ENCODE data around the gene ARFGAP2.

Gene ARFGAP2

GRCh38 chr11:47148270-47148669, 28.4 kb downstream of the ARFGAP2 start:
- H3K4me2 ChIP-seq = no peak overlapping the region
- no peak overlapping the region for H3K4me3 ChIP-seq (IDR thresholded peaks at IDR 0.05; ENCODE audit: insufficient read depth, low read depth, low read length)
- TF ChIP-seq CTCF (conservative IDR thresholded peaks at IDR 0.05; ENCODE audit: low read depth, low read length) = no peak
- H3K4me1 ChIP-seq (ENCODE audit: low read depth, poor library complexity, severe bottlenecking) = no peaks in the 10 kb centered on the region
- no peaks in the 10 kb centered on the region for H3K27me3 ChIP-seq (ENCODE audit: insufficient read depth, low read depth)
- H3K36me3 ChIP-seq (ENCODE audit: insufficient read depth) = no peaks in the 10 kb centered on the region
- no peak overlapping the region for H2AFZ ChIP-seq (ENCODE audit: low read depth)
- no peak overlapping the region for H3K9ac ChIP-seq
- no peak overlapping the region for H3K27ac ChIP-seq
- no peaks in the 10 kb centered on the region; the same call in 1 of the 2 replicates for H4K20me1 ChIP-seq (ENCODE audit: insufficient read depth)
- no peaks in the 10 kb centered on the region for H3K79me2 ChIP-seq (ENCODE audit: insufficient read depth, low read depth)

GRCh38 chr11:47147681-47148080, 29.0 kb downstream of the ARFGAP2 start:
- H3K36me3 ChIP-seq (ENCODE audit: insufficient read depth) = no peaks in the 10 kb centered on the region
- H4K20me1 ChIP-seq (ENCODE audit: insufficient read depth) = no peaks in the 10 kb centered on the region; the same call in 1 of the 2 replicates
- H3K27me3 ChIP-seq (ENCODE audit: insufficient read depth, low read depth) = no peaks in the 10 kb centered on the region
- H3K4me3 ChIP-seq (IDR thresholded peaks at IDR 0.05; ENCODE audit: insufficient read depth, low read depth, low read length) = no peak overlapping the region
- H3K27ac ChIP-seq = no peak overlapping the region
- no peaks in the 10 kb centered on the region for H3K4me1 ChIP-seq (ENCODE audit: low read depth, poor library complexity, severe bottlenecking)
- no peak overlapping the region for H3K9ac ChIP-seq
- H3K79me2 ChIP-seq (ENCODE audit: insufficient read depth, low read depth) = no peaks in the 10 kb centered on the region
- TF ChIP-seq CTCF (conservative IDR thresholded peaks at IDR 0.05; ENCODE audit: low read depth, low read length) = no peak
- no peak overlapping the region for H3K4me2 ChIP-seq
- H2AFZ ChIP-seq (ENCODE audit: low read depth) = no peak overlapping the region

- Histone ChIP-seq H3K36me3 (ENCODE audit: insufficient read depth) (no peaks in the 10 kb centered on the region), H3K4me3 (IDR thresholded peaks at IDR 0.05; ENCODE audit: insufficient read depth, low read depth, low read length) (no peak overlapping the region), H3K27ac (no peak overlapping the region), H3K79me2 (ENCODE audit: insufficient read depth, low read depth) (no peaks in the 10 kb centered on the region), H3K27me3 (ENCODE audit: insufficient read depth, low read depth) (no peaks in the 10 kb centered on the region), H2AFZ (ENCODE audit: low read depth) (no peak overlapping the region), H3K4me1 (ENCODE audit: low read depth, poor library complexity, severe bottlenecking) (no peaks in the 10 kb centered on the region), H4K20me1 (ENCODE audit: insufficient read depth) (no peaks in the 10 kb centered on the region), H3K9ac (no peak overlapping the region), H3K4me2 (no peak overlapping the region)
- TF ChIP-seq CTCF (conservative IDR thresholded peaks at IDR 0.05; ENCODE audit: low read depth, low read length) = no peak
Measured at GRCh38 chr11:47147250-47147649, 29.4 kb downstream of the ARFGAP2 start.

GRCh38 chr11:47144541-47144940, 32.1 kb downstream of the ARFGAP2 start:
- no peak for TF ChIP-seq CTCF (conservative IDR thresholded peaks at IDR 0.05; ENCODE audit: low read depth, low read length)
- Histone ChIP-seq H3K79me2 (ENCODE audit: insufficient read depth, low read depth) (no peaks in the 10 kb centered on the region), H3K9ac (no peak overlapping the region), H3K27me3 (ENCODE audit: insufficient read depth, low read depth) (no peaks in the 10 kb centered on the region), H4K20me1 (ENCODE audit: insufficient read depth) (no peaks in the 10 kb centered on the region), H3K4me1 (ENCODE audit: low read depth, poor library complexity, severe bottlenecking) (no peaks in the 10 kb centered on the region), H3K4me2 (no peak overlapping the region), H3K27ac (no peak overlapping the region), H2AFZ (ENCODE audit: low read depth) (no peak overlapping the region), H3K4me3 (IDR thresholded peaks at IDR 0.05; ENCODE audit: insufficient read depth, low read depth, low read length) (no peak overlapping the region), H3K36me3 (ENCODE audit: insufficient read depth) (no peaks in the 10 kb centered on the region)

All from KMS-11 (cell line).